Measurements from ENCODE around the gene PPIE.
"Not testable (repeated sequence)": the region's sequence is repeated elsewhere in the genome, so short reads cannot be mapped to it uniquely, and the experiment has no call there.

Gene PPIE

GRCh38 chr1:39760074-39761008, 21.7 kb downstream of the PPIE start:
- DNase-seq = no peak

GRCh38 chr1:39761016-39761415, 22.3 kb downstream of the PPIE start:
- no peak for DNase-seq

- DNase-seq = no peak
Observed at GRCh38 chr1:39761557-39762260, 23.0 kb downstream of the PPIE start.

GRCh38 chr1:39762550-39763540, 24.2 kb downstream of the PPIE start:
- no peak for DNase-seq

GRCh38 chr1:39763619-39764374, 25.1 kb downstream of the PPIE start:
- DNase-seq = not testable (repeated sequence)

GRCh38 chr1:39764512-39764911, 25.8 kb downstream of the PPIE start:
- not testable (repeated sequence) for DNase-seq

GRCh38 chr1:39766466-39766865, 27.8 kb downstream of the PPIE start:
- DNase-seq = not testable (repeated sequence)

- not testable (repeated sequence) for DNase-seq
Observed at GRCh38 chr1:39769502-39769901, 30.8 kb downstream of the PPIE start.

- not testable (repeated sequence) for DNase-seq
Observed at GRCh38 chr1:39770100-39771021, 31.7 kb downstream of the PPIE start.

- DNase-seq = not testable (repeated sequence)
Observed at GRCh38 chr1:39771022-39771532, 32.4 kb downstream of the PPIE start, which contains the start of gene OXCT2. TSS of gene OXCT2 (minus strand) at chr1:39771348. CDS start at chr1:39771255, 93 bp downstream.

GRCh38 chr1:39773369-39773979, 34.8 kb downstream of the PPIE start:
- DNase-seq = not testable (repeated sequence)

GRCh38 chr1:39775141-39775540, 36.5 kb downstream of the PPIE start:
- DNase-seq = not testable (repeated sequence)

- DNase-seq = not testable (repeated sequence)
Observed at GRCh38 chr1:39775676-39776399, 37.2 kb downstream of the PPIE start.

- no peak for DNase-seq
Observed at GRCh38 chr1:39776400-39776713, 37.7 kb downstream of the PPIE start.

GRCh38 chr1:39776886-39777285, 38.2 kb downstream of the PPIE start:
- no peak for DNase-seq

- DNase-seq = no peak
Observed at GRCh38 chr1:39777306-39777705, 38.6 kb downstream of the PPIE start.

- DNase-seq = not testable (repeated sequence)
Observed at GRCh38 chr1:39777896-39778295, 39.2 kb downstream of the PPIE start.

GRCh38 chr1:39778463-39779099, 39.9 kb downstream of the PPIE start:
- DNase-seq = not testable (repeated sequence)

- no peak for DNase-seq
Observed at GRCh38 chr1:39779137-39779536, 40.5 kb downstream of the PPIE start.
